BE2C (cell line): ENCODE results near the gene MARS1.

ENCODE experiments used
- DNase-seq: peaks from one replicate; pipeline ENCODE4 v3.0.0-alpha.2; 2020
- H3K27me3 ChIP-seq: fragments of 250-450 bp; sonication (Bioruptor Pico); 2 replicates; pipeline ENCODE4 v1.5.1; 2020; ENCODE audit warnings: mild to moderate bottlenecking
- H3K36me3 ChIP-seq: fragments of 250-450 bp; sonication (Bioruptor Pico); 2 replicates; pipeline ENCODE4 v1.5.1; 2020; ENCODE audit warnings: mild to moderate bottlenecking
- H3K4me1 ChIP-seq: fragments of 250-450 bp; sonication (Bioruptor Pico); 2 replicates; pipeline ENCODE4 v1.5.1; 2020
- H3K4me3 ChIP-seq: 2 replicates; pipeline ENCODE4 v1.5.1; 2011; ENCODE audit warnings: low read depth, low read length
- H3K9me3 ChIP-seq: fragments of 250-450 bp; sonication (Bioruptor Pico); 2 replicates; pipeline ENCODE4 v1.5.1; 2020
- CTCF ChIP-seq: IDR thresholded peaks from 2 replicates; pipeline ENCODE4 v1.5.1; 2012; ENCODE audit warnings: mild to moderate bottlenecking, low read depth, low read length

Gene MARS1

GRCh38 chr12:57479043-57479375 is 8.9 kb upstream of the MARS1 start:
- H3K4me3 ChIP-seq = no peak overlapping the region
- TF ChIP-seq CTCF = no peak

GRCh38 chr12:57479376-57480115 is 8.3 kb upstream of the MARS1 start, which contains the start of gene ARHGAP9:
ARHGAP9 (minus strand) TSS chr12:57479866; CDS start chr12:57479406, 460 bp downstream.
- TF ChIP-seq CTCF = no peak
- H3K4me1 ChIP-seq = no peaks in the 10 kb centered on the region
- no peak for DNase-seq
- H3K36me3 ChIP-seq = no peaks in the 10 kb centered on the region
- H3K4me3 ChIP-seq = no peak within 1 kb of the TSS
- peaks cover 85% of the 10 kb centered on the region for H3K27me3 ChIP-seq
- H3K9me3 ChIP-seq = no peaks in the 10 kb centered on the region; the same call in 1 of the 2 replicates

More at GRCh38 chr12:57479043-57479375, 8.9 kb upstream of the MARS1 start:
- no peak for DNase-seq
- no peaks in the 10 kb centered on the region for H3K4me1 ChIP-seq
- H3K36me3 ChIP-seq = no peaks in the 10 kb centered on the region
- H3K27me3 ChIP-seq = peaks cover 91% of the 10 kb centered on the region
- H3K9me3 ChIP-seq = no peaks in the 10 kb centered on the region; the same call in 1 of the 2 replicates

GRCh38 chr12:57481671-57482070 is 6.2 kb upstream of the MARS1 start:
- peaks cover 64% of the 10 kb centered on the region for H3K27me3 ChIP-seq
- H3K36me3 ChIP-seq = no peaks in the 10 kb centered on the region
- no peaks in the 10 kb centered on the region; the same call in 1 of the 2 replicates for H3K9me3 ChIP-seq
- no peak overlapping the region for H3K4me3 ChIP-seq
- H3K4me1 ChIP-seq = no peaks in the 10 kb centered on the region
- TF ChIP-seq CTCF = no peak
- no peak for DNase-seq

- TF ChIP-seq CTCF = no peak
- Histone ChIP-seq H3K4me1 (no peaks in the 10 kb centered on the region), H3K36me3 (peaks cover 4% of the 10 kb centered on the region; the same call in 1 of the 2 replicates), H3K9me3 (no peaks in the 10 kb centered on the region; the same call in 1 of the 2 replicates), H3K4me3 (no peak overlapping the region), H3K27me3 (peaks cover 48% of the 10 kb centered on the region)
- DNase-seq = no peak
These were observed 4.4 kb upstream of the MARS1 start for GRCh38 chr12:57483466-57483865.

GRCh38 chr12:57485695-57486094 is 2.2 kb upstream of the MARS1 start:
- Histone ChIP-seq H3K27me3 (peaks cover 25% of the 10 kb centered on the region), H3K4me3 (no peak overlapping the region), H3K4me1 (no peaks in the 10 kb centered on the region), H3K36me3 (peaks cover 20% of the 10 kb centered on the region), H3K9me3 (no peaks in the 10 kb centered on the region; the same call in 1 of the 2 replicates)
- no peak for TF ChIP-seq CTCF
- DNase-seq = no peak

- Histone ChIP-seq H3K9me3 (no peaks in the 10 kb centered on the region), H3K4me3 (peak overlapping the region; percentile 90; the same call in 1 of the 2 replicates), H3K4me1 (no peaks in the 10 kb centered on the region), H3K36me3 (peaks cover 35% of the 10 kb centered on the region), H3K27me3 (peaks cover 11% of the 10 kb centered on the region; the same call in 1 of the 2 replicates)
- TF ChIP-seq CTCF = no peak
- DNase-seq = no peak
These were observed 742 bp upstream of the MARS1 start for GRCh38 chr12:57487055-57487596.
